Measurements from ENCODE around the gene NCKIPSD.
A peak's percentile ranks its signal among the peaks of the same experiment; 100 is the strongest.

NCKIPSD gene

GRCh38 chr3:48696601-48697000 is 10.9 kb upstream of the NCKIPSD start:
- peak; percentile 40 for DNase-seq (ENCODE audit: low spot score)

- no peak for DNase-seq (ENCODE audit: low spot score)
These were observed 10.4 kb upstream of the NCKIPSD start for GRCh38 chr3:48696156-48696555.

- no peak for DNase-seq (ENCODE audit: low spot score)
These were observed 9.7 kb upstream of the NCKIPSD start for GRCh38 chr3:48695393-48695753.

GRCh38 chr3:48694610-48695392 is 9.1 kb upstream of the NCKIPSD start:
- DNase-seq (ENCODE audit: low spot score): peak; percentile 80

GRCh38 chr3:48693826-48694225 is 8.1 kb upstream of the NCKIPSD start:
- no peak for DNase-seq (ENCODE audit: low spot score)

GRCh38 chr3:48692551-48692950 is 6.8 kb upstream of the NCKIPSD start:
- DNase-seq (ENCODE audit: low spot score): peak; percentile 51

- DNase-seq (ENCODE audit: low spot score): no peak
These were observed 5.2 kb upstream of the NCKIPSD start for GRCh38 chr3:48690846-48691458.

- DNase-seq (ENCODE audit: low spot score): no peak
These were observed 3.7 kb upstream of the NCKIPSD start for GRCh38 chr3:48689384-48689783.

- no peak for DNase-seq (ENCODE audit: low spot score)
These were observed 3.0 kb upstream of the NCKIPSD start for GRCh38 chr3:48688737-48689075.

GRCh38 chr3:48688032-48688736 is 2.5 kb upstream of the NCKIPSD start:
- no peak for DNase-seq (ENCODE audit: low spot score)

GRCh38 chr3:48687220-48687678 is 1.5 kb upstream of the NCKIPSD start:
- no peak for DNase-seq (ENCODE audit: low spot score)

- no peak for DNase-seq (ENCODE audit: low spot score)
These were observed 964 bp upstream of the NCKIPSD start for GRCh38 chr3:48686538-48687219.

GRCh38 chr3:48685293-48685602 is 467 bp downstream of the NCKIPSD start:
- no peak for DNase-seq (ENCODE audit: low spot score)

- peak; percentile 32 for DNase-seq (ENCODE audit: low spot score)
These were observed 1.1 kb downstream of the NCKIPSD start for GRCh38 chr3:48684480-48685143.

- no peak for DNase-seq (ENCODE audit: low spot score)
These were observed 1.7 kb downstream of the NCKIPSD start for GRCh38 chr3:48684054-48684349.

GRCh38 chr3:48682786-48683185 is 2.9 kb downstream of the NCKIPSD start:
- DNase-seq (ENCODE audit: low spot score): no peak

GRCh38 chr3:48681974-48682610 is 3.6 kb downstream of the NCKIPSD start:
- DNase-seq (ENCODE audit: low spot score): no peak

- DNase-seq (ENCODE audit: low spot score): no peak
These were observed 4.2 kb downstream of the NCKIPSD start for GRCh38 chr3:48681541-48681880.

- DNase-seq (ENCODE audit: low spot score): no peak
These were observed 4.7 kb downstream of the NCKIPSD start for GRCh38 chr3:48680811-48681540.

- DNase-seq (ENCODE audit: low spot score): no peak
These were observed 6.0 kb downstream of the NCKIPSD start for GRCh38 chr3:48679411-48680391.
